T1000 (cell line): ENCODE measurements around the gene TESK1.
A peak's percentile ranks its signal among the peaks of the same experiment; 100 is the strongest.

Source experiments
- DNase-seq: peaks from one replicate; lab custom pipeline; 2025; ENCODE audit warnings: mixed read lengths; lab: John Stamatoyannopoulos, UW

TESK1 gene, protein sequence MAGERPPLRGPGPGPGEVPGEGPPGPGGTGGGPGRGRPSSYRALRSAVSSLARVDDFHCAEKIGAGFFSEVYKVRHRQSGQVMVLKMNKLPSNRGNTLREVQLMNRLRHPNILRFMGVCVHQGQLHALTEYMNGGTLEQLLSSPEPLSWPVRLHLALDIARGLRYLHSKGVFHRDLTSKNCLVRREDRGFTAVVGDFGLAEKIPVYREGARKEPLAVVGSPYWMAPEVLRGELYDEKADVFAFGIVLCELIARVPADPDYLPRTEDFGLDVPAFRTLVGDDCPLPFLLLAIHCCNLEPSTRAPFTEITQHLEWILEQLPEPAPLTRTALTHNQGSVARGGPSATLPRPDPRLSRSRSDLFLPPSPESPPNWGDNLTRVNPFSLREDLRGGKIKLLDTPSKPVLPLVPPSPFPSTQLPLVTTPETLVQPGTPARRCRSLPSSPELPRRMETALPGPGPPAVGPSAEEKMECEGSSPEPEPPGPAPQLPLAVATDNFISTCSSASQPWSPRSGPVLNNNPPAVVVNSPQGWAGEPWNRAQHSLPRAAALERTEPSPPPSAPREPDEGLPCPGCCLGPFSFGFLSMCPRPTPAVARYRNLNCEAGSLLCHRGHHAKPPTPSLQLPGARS

DNA sequence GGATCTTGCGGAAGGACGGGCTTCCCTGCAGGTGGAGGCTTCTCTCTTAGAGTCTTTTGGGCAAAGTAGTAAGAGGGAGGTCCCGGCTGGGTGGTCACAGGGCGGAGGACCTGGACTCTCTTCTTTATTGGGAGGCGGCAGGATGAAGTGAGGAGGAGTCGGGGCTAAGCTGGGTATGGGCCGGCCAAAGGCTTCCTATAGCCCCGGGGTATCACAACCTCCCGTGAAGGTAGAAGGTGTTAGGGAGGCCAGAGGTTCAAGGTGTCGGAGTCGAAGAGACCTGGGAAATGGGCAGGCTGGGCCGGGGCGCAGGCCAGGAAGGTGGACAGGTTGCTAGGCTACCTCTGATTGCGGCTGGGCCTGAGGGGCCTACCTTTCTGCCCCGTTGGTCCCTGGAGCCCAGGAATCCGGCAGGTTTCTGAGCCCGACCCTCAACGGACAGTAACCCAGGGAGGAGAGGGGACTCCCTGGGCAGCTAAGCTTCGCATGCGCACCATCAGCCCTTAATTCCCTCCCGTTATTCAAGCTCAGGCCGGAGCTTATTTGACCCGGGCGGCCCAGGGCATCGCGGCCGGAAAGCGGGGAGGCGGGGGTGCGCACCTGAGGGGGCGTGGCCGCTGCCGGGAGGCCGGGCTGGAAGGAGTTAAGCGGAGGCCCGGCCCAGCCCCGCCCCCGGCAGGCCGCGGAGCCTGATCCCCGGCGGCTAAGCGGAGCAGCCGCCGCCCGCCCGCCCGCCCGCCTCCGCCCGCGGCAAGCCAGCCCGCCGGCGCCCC lies at the start of gene TESK1:
TSS of gene TESK1 (plus strand) at position 685 of the 773 bp plus-strand sequence. CDS start 358 bp downstream, outside the sequence.
- DNase-seq = peak; percentile 12

GRCh38 chr9:35555881-35556280 lies 49.2 kb upstream of the TESK1 start:
- DNase-seq = no peak

GRCh38 chr9:35556776-35557175 lies 48.3 kb upstream of the TESK1 start:
- no peak for DNase-seq

- no peak for DNase-seq
Observed at GRCh38 chr9:35557320-35557719, 47.7 kb upstream of the TESK1 start.

DNA sequence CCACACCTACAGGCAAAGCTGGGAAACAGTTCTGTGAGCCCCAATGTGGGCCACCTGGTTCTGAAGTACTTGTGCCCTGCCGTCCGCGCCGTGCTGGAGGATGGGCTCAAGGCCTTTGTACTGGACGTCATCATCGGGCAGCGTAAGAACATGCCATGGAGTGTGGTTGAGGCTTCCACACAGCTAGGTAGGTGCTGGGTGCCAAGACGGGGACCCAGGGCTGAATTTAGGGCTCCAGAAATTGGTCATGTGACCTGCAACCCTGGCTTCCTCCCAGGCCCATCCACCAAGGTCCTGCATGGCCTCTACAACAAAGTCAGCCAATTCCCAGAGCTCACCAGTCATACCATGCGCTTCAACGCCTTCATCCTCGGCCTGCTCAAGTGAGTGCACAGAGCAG lies 46.9 kb upstream of the TESK1 start:
- no peak for DNase-seq

GRCh38 chr9:35559792-35560530 lies 45.1 kb upstream of the TESK1 start:
- DNase-seq = no peak

DNA sequence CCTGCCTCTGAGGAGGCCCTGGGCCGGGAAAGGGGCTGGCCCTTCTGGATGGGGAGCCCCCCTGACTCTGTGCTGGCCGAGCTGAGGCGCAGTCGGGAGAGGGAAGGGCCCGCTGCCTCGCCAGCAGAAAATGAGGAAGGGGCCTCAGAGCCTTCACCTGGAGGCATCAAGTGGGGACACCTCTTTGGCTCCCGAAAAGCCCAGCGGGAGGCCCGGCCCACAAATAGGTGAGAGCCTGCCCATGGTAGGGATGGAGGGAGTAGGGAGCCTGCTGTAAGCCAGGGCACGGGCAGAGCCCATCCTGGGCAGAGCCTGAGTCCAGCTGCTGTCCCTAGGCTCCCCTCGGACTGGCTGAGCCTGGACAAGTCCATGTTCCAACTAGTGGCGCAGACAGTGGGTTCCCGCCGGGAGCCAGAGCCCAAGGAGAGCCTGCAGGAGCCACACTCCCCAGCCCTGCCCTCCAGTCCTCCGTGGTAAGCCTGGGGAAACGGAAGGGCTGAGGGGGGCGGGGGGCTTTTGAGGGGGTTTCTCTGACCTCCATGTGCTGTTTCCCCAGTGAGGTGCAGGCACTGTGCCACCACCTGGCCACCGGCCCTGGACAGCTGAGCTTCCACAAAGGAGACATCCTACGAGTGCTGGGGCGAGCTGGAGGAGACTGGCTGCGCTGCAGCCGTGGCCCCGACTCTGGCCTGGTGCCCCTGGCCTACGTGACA lies 44.3 kb upstream of the TESK1 start:
- no peak for DNase-seq

- no peak for DNase-seq
Observed at GRCh38 chr9:35561468-35562261, 43.4 kb upstream of the TESK1 start.

- DNase-seq = no peak
Observed at GRCh38 chr9:35562895-35563780, 41.9 kb upstream of the TESK1 start.

GRCh38 chr9:35563791-35564197 lies 41.3 kb upstream of the TESK1 start:
- no peak for DNase-seq

- DNase-seq = no peak
Observed at GRCh38 chr9:35564658-35565061, 40.4 kb upstream of the TESK1 start.

- DNase-seq = no peak
Observed at GRCh38 chr9:35566417-35566816, 38.6 kb upstream of the TESK1 start.

GRCh38 chr9:35568196-35568595 lies 36.9 kb upstream of the TESK1 start:
- no peak for DNase-seq

- DNase-seq = no peak
Observed at GRCh38 chr9:35569206-35569605, 35.9 kb upstream of the TESK1 start.

- no peak for DNase-seq
Observed at GRCh38 chr9:35570709-35571504, 34.2 kb upstream of the TESK1 start.

- no peak for DNase-seq
Observed at GRCh38 chr9:35574578-35575122, 30.4 kb upstream of the TESK1 start.

DNA sequence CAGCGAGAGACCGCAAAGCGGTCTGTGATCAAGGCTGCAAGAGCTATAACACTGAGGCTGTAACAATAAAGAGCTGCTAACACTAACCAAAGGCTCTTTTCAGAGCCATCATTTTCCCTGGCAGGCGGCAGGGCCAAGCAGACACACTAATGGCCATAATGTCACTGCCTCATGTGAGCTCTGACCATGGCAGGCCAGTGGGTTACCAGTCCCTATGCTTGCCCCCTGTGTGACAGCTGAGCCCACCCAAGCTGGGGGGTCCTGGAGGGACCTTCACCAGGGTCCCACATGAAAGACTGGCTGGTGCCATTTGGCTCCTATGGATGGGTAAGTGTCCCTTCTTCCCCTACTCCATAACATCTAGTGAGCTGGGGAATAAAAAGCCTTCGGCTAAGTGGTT lies 29.6 kb upstream of the TESK1 start:
- DNase-seq = no peak

- DNase-seq = no peak
Observed at GRCh38 chr9:35577486-35577885, 27.6 kb upstream of the TESK1 start.
